ENCODE data around the gene CREB3L1.

CREB3L1 gene

DNA sequence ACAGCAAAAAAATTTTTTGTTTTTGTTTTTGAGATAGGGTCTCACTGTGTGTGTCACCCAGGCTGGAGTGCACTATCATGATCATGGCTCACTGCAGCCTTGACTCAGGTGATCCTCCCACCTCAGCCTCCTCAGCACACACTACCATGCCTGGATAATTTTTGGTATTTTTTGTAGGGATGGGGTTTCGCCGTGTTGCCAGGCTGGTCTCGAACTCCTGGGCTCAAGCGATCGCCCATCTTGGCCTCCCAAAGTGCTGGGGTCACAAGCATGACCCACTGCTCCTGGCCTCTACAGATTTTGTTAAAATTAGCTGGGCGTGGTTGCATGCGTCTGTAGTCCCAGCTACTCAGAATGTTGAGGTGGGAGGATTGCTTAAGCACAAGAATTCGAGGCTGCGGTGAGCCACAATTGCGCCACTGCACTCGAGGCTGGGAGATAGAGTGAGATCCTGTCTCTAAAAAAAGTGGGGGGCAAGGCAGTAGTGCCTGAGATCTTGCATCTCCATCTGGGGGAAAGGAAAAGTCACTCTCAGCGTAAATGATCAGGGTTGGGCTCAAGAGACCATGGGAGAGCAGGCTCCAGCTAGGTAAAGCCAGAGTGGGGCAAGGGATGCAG lies 59.2 kb downstream of the CREB3L1 start:
- TF ChIP-seq CSDC2 (CRISPR knock-in tag; IDR thresholded peaks at IDR 0.05) (no peak), GLIS3 (CRISPR knock-in tag; IDR thresholded peaks at IDR 0.05) (no peak), BACH2 (CRISPR knock-in tag; IDR thresholded peaks at IDR 0.05; ENCODE audit: borderline replicate concordance) (no peak), TOX (CRISPR knock-in tag; IDR thresholded peaks at IDR 0.05; ENCODE audit: borderline replicate concordance) (no peak), ZC3H10 (CRISPR knock-in tag; IDR thresholded peaks at IDR 0.05) (no peak), RARB (CRISPR knock-in tag; IDR thresholded peaks at IDR 0.05) (no peak), PPARA (CRISPR knock-in tag; IDR thresholded peaks at IDR 0.05; ENCODE audit: borderline replicate concordance) (no peak), ZNF8 (CRISPR knock-in tag; IDR thresholded peaks at IDR 0.05) (no peak), ZNF565 (CRISPR knock-in tag; conservative IDR thresholded peaks at IDR 0.05; ENCODE audit: low read depth) (no peak), ZNF70 (CRISPR knock-in tag; IDR thresholded peaks at IDR 0.05) (no peak), ISL1 (CRISPR knock-in tag; IDR thresholded peaks at IDR 0.05) (no peak), TCF4 (CRISPR knock-in tag; IDR thresholded peaks at IDR 0.05; ENCODE audit: borderline replicate concordance) (no peak), POU6F1 (CRISPR knock-in tag; IDR thresholded peaks at IDR 0.05; ENCODE audit: borderline replicate concordance, low read depth) (no peak), TSHZ2 (CRISPR knock-in tag; IDR thresholded peaks at IDR 0.05) (no peak), ZFP30 (CRISPR knock-in tag; IDR thresholded peaks at IDR 0.05) (no peak), ESRRG (CRISPR knock-in tag; IDR thresholded peaks at IDR 0.05) (no peak)
- TF ChIP-seq, protein P1, sequence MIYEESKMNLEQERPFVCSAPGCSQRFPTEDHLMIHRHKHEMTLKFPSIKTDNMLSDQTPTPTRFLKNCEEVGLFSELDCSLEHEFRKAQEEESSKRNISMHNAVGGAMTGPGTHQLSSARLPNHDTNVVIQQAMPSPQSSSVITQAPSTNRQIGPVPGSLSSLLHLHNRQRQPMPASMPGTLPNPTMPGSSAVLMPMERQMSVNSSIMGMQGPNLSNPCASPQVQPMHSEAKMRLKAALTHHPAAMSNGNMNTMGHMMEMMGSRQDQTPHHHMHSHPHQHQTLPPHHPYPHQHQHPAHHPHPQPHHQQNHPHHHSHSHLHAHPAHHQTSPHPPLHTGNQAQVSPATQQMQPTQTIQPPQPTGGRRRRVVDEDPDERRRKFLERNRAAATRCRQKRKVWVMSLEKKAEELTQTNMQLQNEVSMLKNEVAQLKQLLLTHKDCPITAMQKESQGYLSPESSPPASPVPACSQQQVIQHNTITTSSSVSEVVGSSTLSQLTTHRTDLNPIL (CRISPR knock-in tag; IDR thresholded peaks at IDR 0.05; ENCODE audit: low read depth): no peak
- TF ChIP-seq, protein P2, sequence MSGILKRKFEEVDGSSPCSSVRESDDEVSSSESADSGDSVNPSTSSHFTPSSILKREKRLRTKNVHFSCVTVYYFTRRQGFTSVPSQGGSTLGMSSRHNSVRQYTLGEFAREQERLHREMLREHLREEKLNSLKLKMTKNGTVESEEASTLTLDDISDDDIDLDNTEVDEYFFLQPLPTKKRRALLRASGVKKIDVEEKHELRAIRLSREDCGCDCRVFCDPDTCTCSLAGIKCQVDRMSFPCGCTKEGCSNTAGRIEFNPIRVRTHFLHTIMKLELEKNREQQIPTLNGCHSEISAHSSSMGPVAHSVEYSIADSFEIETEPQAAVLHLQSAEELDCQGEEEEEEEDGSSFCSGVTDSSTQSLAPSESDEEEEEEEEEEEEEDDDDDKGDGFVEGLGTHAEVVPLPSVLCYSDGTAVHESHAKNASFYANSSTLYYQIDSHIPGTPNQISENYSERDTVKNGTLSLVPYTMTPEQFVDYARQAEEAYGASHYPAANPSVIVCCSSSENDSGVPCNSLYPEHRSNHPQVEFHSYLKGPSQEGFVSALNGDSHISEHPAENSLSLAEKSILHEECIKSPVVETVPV (CRISPR knock-in tag; IDR thresholded peaks at IDR 0.05): no peak
- TF ChIP-seq, protein P3, sequence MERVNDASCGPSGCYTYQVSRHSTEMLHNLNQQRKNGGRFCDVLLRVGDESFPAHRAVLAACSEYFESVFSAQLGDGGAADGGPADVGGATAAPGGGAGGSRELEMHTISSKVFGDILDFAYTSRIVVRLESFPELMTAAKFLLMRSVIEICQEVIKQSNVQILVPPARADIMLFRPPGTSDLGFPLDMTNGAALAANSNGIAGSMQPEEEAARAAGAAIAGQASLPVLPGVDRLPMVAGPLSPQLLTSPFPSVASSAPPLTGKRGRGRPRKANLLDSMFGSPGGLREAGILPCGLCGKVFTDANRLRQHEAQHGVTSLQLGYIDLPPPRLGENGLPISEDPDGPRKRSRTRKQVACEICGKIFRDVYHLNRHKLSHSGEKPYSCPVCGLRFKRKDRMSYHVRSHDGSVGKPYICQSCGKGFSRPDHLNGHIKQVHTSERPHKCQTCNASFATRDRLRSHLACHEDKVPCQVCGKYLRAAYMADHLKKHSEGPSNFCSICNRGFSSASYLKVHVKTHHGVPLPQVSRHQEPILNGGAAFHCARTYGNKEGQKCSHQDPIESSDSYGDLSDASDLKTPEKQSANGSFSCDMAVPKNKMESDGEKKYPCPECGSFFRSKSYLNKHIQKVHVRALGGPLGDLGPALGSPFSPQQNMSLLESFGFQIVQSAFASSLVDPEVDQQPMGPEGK (CRISPR knock-in tag; IDR thresholded peaks at IDR 0.05; ENCODE audit: borderline replicate concordance): no peak
- ATAC-seq: no peak

DNA sequence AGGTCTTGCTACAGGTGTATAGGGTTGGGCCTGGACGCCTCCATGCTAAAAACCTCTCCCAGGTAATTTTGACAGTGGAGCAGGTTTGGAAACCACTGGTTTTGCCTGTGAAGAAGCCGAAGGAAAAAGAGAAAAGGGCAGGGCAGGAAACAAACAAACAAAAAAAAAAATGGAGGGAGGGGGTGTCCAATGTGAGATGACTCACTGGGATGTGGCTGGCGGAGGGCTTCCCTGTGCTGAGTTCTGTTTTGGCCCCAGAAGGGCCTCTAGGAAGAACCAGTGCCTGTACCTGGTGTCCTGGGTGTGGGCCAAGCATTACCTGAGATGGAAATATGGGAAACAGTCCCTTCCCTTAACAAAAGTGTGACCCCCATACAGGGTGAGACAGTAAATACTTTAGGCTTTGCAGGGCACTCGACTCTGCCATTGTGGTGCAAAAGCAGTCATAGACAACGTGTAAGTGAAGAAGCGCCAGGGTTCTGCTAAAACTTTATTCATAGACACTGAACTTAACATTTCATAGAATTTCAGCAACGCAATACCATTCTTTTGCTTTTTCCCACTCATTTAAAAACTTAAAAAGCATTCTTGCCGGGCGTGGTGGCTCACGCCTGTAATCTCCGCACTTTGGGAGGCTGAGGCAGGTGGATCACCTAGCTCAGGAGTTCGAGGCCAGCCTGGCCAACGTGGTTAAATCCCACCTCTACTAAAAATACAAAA lies 60.3 kb downstream of the CREB3L1 start:
- no peak for ATAC-seq
- no peak for TF ChIP-seq TOX (CRISPR knock-in tag; IDR thresholded peaks at IDR 0.05; ENCODE audit: borderline replicate concordance)

DNA sequence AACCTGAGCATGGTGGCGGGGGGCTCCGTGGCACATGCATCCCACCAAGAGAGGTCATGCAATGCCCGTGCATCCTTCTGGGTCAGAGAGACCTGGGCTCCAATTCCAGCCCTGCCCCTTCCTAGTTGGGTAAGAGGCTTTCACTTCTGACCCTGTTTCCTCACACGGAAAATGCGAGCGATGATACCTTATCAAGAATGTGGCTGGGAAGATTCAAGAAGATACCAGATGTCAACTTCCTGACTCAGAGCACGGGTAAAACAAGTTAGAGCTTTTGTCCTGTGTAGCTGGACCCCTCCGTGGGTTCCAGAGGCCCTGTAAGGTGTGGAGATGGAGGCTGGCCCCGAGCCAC lies 61.1 kb downstream of the CREB3L1 start:
- no peak for TF ChIP-seq POU6F1 (CRISPR knock-in tag; IDR thresholded peaks at IDR 0.05; ENCODE audit: borderline replicate concordance, low read depth)
- ATAC-seq: no peak; the same call in 2 of the 3 replicates

Measured in SK-N-SH treated with all-trans-retinoic acid at 6 μM for 48 hours (cell line).